Thoracic aorta (tissue), 2 donors: Measurements from ENCODE around the gene WDR6. TPM values are rescaled to one million over a fixed set of nuclear protein-coding genes. Genes with fewer than 3 reads are reported as not detected.

Experiments used
- ATAC-seq: fragments of 150-250 bp; one replicate; pipeline ENCODE4 v1.8.0; 2017; ENCODE audit warnings: low read depth; ENCODE audit not compliant: insufficient number of reproducible peaks, low FRiP score
- DNase-seq: peaks from one replicate; pipeline ENCODE4 v3.0.0-alpha.2; 2020; ENCODE audit warnings: low spot score
- H3K27ac ChIP-seq, 2 donors: fragments of 200-600 bp; sonication (generic); 1 replicate in 1 of 2; 2 replicates in 1 of 2; pipeline ENCODE4 v1.5.1; 2016; ENCODE audit warnings: mild to moderate bottlenecking in 2 of 2, moderate library complexity in 2 of 2
- H3K27me3 ChIP-seq: fragments of 200-600 bp; sonication (generic); replicated peaks from 2 replicates; pipeline ENCODE4 v1.6.0; 2016; ENCODE audit warnings: mild to moderate bottlenecking; ENCODE audit not compliant: insufficient read depth
- H3K36me3 ChIP-seq: fragments of 200-600 bp; sonication (generic); one replicate; pipeline ENCODE4 v1.5.1; 2016
- H3K4me1 ChIP-seq, 2 donors: fragments of 200-600 bp; sonication (generic); 1 replicate in 1 of 2; 2 replicates in 1 of 2; pipeline versions ENCODE4 v1.5.1 to v1.6.0; 2016; ENCODE audit warnings: low read depth in 2 of 2, mild to moderate bottlenecking in 1 of 2; ENCODE audit not compliant: control insufficient read depth in 1 of 2
- H3K4me3 ChIP-seq: fragments of 200-600 bp; sonication (generic); 2 replicates; pipeline ENCODE4 v1.5.1; 2016; ENCODE audit warnings: mild to moderate bottlenecking
- H3K9me3 ChIP-seq: fragments of 200-600 bp; sonication (generic); 2 replicates; pipeline ENCODE4 v1.5.1; 2016
- total RNA-seq, 2 donors: library from RNA; depleted of rRNA; stranded (reverse); fragments of >200 nt; gene quantifications; one replicate each; pipeline versions ENCODE4 v1.1.0 to v1.2.3, GENCODE V29; 2016
- TF ChIP-seq, protein P1 (sequence below): fragments of 200-600 bp; sonication (generic); IDR thresholded peaks from one replicate; pipeline ENCODE4 v1.5.1; 2019; ENCODE audit warnings: antibody characterized with exemption

WDR6 gene
- total RNA-seq, 2 donors from 2014 or later = 89.9 to 121 TPM

- TF ChIP-seq, protein P1, sequence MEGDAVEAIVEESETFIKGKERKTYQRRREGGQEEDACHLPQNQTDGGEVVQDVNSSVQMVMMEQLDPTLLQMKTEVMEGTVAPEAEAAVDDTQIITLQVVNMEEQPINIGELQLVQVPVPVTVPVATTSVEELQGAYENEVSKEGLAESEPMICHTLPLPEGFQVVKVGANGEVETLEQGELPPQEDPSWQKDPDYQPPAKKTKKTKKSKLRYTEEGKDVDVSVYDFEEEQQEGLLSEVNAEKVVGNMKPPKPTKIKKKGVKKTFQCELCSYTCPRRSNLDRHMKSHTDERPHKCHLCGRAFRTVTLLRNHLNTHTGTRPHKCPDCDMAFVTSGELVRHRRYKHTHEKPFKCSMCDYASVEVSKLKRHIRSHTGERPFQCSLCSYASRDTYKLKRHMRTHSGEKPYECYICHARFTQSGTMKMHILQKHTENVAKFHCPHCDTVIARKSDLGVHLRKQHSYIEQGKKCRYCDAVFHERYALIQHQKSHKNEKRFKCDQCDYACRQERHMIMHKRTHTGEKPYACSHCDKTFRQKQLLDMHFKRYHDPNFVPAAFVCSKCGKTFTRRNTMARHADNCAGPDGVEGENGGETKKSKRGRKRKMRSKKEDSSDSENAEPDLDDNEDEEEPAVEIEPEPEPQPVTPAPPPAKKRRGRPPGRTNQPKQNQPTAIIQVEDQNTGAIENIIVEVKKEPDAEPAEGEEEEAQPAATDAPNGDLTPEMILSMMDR = no peak
- no peaks in the 10 kb centered on the region for H3K9me3 ChIP-seq
- H3K4me1 ChIP-seq = peaks cover 9 to 32% of the 10 kb centered on the region in 2 donors
- ATAC-seq (no peak), DNase-seq (no peak)
- peak overlapping the region; percentile 93 to 95 for H3K27ac ChIP-seq
- no peaks in the 10 kb centered on the region for H3K27me3 ChIP-seq
- H3K36me3 ChIP-seq = peaks cover 6% of the 10 kb centered on the region
- H3K4me3 ChIP-seq = peak overlapping the region; percentile 88
Observed at GRCh38 chr3:48990636-48991469, 16.3 kb upstream of the WDR6 start.

DNA sequence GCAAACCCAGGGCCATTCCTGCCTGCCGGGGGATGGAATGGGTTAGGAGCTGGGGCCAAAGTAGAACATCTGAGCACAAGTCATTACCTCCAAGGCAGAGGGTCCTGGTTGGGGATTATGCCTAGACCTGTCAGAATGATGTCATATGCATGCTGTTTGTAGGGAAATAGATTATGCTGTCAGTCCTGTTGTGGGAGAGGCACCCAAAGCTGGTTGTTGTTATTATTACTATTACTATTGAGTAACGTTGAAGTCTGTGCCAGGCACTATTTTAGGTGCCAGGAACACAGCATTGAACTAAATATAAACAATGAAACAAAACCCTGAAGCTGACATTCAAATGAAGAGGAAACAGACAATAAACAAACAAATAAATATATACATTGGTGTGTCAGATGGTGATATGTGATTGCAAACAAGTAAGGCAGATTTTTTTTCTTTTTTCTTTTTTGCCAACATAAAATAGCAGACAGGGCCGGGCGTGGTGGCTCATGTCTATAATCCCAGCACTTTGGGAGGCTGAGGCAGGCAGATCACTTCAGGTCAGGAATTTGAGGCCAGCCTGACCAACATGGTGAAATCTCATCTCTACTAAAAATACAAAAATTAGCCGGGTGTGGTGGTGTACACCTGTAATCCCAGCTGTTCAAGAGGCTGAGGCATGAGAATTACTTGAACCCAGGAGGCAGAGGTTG is 15.2 kb upstream of the WDR6 start:
- peak overlapping the region in 1 of 2 donors; percentile 93 for H3K27ac ChIP-seq
- no peaks in the 10 kb centered on the region for H3K9me3 ChIP-seq
- DNase-seq = no peak
- H3K4me3 ChIP-seq = peak overlapping the region; percentile 88
- H3K4me1 ChIP-seq = peaks cover 9 to 32% of the 10 kb centered on the region in 2 donors
- H3K27me3 ChIP-seq = no peaks in the 10 kb centered on the region
- H3K36me3 ChIP-seq = peaks cover under 1% of the 10 kb centered on the region
- TF ChIP-seq, protein P1 = no peak
- no peak for ATAC-seq

DNA sequence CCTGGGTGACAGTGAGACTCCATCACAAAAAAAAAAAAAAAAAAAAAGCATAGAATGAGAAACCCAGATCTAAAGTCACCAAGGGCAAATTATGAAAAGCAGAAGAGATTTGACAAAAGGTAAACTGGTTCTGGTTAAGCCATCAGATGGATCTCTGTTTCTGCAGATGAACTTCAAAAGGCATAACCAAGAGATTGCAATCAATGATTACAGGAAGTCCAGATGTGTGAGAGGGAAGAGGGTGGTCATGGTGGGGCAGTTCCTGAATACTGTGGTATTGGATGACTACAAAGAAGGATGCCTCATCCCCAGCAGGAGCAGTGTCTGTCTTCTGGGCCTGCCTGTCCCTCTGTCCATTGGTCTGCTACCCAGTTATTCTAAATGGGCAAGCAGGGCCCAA is 13.4 kb upstream of the WDR6 start:
- H3K4me1 ChIP-seq = peaks cover 9 to 22% of the 10 kb centered on the region in 2 donors
- no peaks in the 10 kb centered on the region for H3K36me3 ChIP-seq
- no peak for ATAC-seq
- no peaks in the 10 kb centered on the region for H3K27me3 ChIP-seq
- TF ChIP-seq, protein P1 = no peak
- H3K4me3 ChIP-seq = no peak overlapping the region
- H3K9me3 ChIP-seq = no peaks in the 10 kb centered on the region
- H3K27ac ChIP-seq = no peak overlapping the region
- no peak for DNase-seq

- no peak for DNase-seq
- no peak overlapping the region for H3K4me3 ChIP-seq
- H3K27ac ChIP-seq = no peak overlapping the region
- no peaks in the 10 kb centered on the region for H3K36me3 ChIP-seq
- no peaks in the 10 kb centered on the region for H3K9me3 ChIP-seq
- no peak for ATAC-seq
- H3K4me1 ChIP-seq = peaks cover 3 to 7% of the 10 kb centered on the region in 2 donors
- TF ChIP-seq, protein P1 = no peak
- no peaks in the 10 kb centered on the region for H3K27me3 ChIP-seq
Observed at GRCh38 chr3:48996640-48997039, 10.6 kb upstream of the WDR6 start.

DNA sequence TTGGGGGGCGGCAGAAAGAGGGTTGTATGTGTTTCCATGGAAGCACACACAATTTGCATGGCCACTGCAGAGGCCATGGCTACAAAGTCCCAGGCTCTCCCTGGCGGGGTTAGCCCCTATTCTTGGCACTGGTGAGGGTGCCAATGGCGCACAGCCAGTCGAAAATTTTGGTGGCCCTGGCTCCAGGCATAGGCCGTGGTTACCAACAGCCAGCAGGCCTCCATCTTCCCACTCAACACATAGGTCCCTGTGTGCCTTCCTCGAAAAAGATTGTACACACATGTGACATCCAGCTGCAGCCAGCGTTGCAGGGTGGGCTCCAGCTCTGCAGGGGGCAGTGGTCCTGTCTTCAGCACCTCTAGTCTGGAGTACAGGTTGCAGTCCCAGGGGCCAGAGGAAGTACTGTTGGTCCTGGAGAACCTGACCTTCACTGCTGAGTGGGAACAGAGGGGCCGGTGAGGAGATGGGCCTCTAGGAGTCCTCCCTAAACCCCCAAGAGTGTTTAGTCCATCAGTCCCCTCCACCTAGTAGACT is 10.0 kb upstream of the WDR6 start:
- DNase-seq (no peak), ATAC-seq (no peak)
- TF ChIP-seq, protein P1 = no peak
- Histone ChIP-seq H3K4me3 (no peak overlapping the region), H3K9me3 (no peaks in the 10 kb centered on the region), H3K4me1 (peaks cover 0 to 2% of the 10 kb centered on the region in 2 donors), H3K27ac (no peak overlapping the region), H3K36me3 (no peaks in the 10 kb centered on the region), H3K27me3 (no peaks in the 10 kb centered on the region)
